Measurements from ENCODE around the gene C19orf53. TPM values are rescaled to one million over a fixed set of nuclear protein-coding genes. Genes with fewer than 3 reads are reported as not detected.

The C19orf53 gene
- total and polyA plus RNA-seq, 9 of the 15 experiments (the other 6 are each of a cell fraction or from before 2014, with no cell fraction given) = 98.5 to 441 (median 164) TPM

DNA sequence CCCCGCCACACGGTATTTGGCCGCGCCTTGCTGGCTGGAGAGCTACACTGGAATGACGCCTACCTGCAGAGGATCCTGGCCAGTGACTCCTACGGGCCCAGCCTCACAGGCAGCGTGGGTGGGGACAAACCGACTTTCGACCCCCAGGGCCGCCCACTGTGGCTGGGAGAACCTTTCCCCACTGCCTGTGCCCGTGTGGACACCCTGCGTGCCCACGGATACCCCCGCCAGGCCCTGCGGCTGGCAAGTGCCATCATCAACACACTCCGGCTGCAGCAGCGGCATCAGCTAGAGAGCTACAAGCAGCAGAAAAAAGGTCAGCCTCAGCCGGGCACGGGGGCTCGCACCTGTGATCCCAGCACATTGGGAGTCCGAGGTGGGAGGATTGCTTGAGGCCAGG lies 40.3 kb downstream of the C19orf53 start:
- in situ Hi-C loops (cut with MboI) = no loop called here
- Histone ChIP-seq H3K9me1 (ENCODE audit: control insufficient read depth, insufficient read depth, low read length) (no peaks in the 10 kb centered on the region), H3K9me3 (replicated peaks; ENCODE audit: control insufficient read depth, insufficient read depth, low read depth, low read length) (no peaks in the 10 kb centered on the region), H3K9ac (ENCODE audit: insufficient read depth in 1 of 2, low read depth in 2 of 2, low read length in 2 of 2) (peak overlapping the region in 1 of 2 experiments; percentile 26; a peak in 1 of 4 replicates), H3K27ac (ENCODE audit: extremely low read depth, low read depth, low read length) (no peak overlapping the region), H2AFZ (ENCODE audit: low read depth, low read length) (no peak overlapping the region), H3K4me1 (replicated peaks in 1 of 2; ENCODE audit: control insufficient read depth in 2 of 2, insufficient read depth in 2 of 2, low read length in 2 of 2) (peaks cover 3 to 37% of the 10 kb centered on the region in 2 experiments; a peak in 3 of 5 replicates), H4K20me1 (replicated peaks; ENCODE audit: control insufficient read depth, insufficient read depth, low read length) (no peaks in the 10 kb centered on the region), H3K79me2 (ENCODE audit: control insufficient read depth, insufficient read depth, low read length) (no peaks in the 10 kb centered on the region), H3K27me3 (ENCODE audit: control insufficient read depth in 2 of 2, insufficient read depth in 2 of 2, low read length in 2 of 2) (no peaks in the 10 kb centered on the region), H3K4me3 (no peak overlapping the region), H3K36me3 (ENCODE audit: control insufficient read depth, insufficient read depth, low read length) (no peaks in the 10 kb centered on the region), H3K4me2 (ENCODE audit: insufficient read depth, low read length) (no peak overlapping the region)
- CTCF ChIA-PET (ENCODE audit: low intra/inter-chr PET ratio) = no interaction called here
- no peak for FAIRE-seq
- no peak for DNase-seq (ENCODE audit: extremely low read depth in 1 of 4, low spot score in 3 of 4)
- POLR2A ChIA-PET = interaction anchor here (0.6 to 0.9 kb wide), 4 partner anchors 11 to 701 kb away, joined by 3 read pairs; no protein-coding TSS in a partner anchor
- TF ChIP-seq TEAD1 (CRISPR knock-in tag; IDR thresholded peaks at IDR 0.05) (no peak), LCOR (CRISPR knock-in tag; IDR thresholded peaks at IDR 0.05) (no peak), POLR2G (IDR thresholded peaks at IDR 0.05; ENCODE audit: low read depth, low read length) (peak; percentile 43; the same call in 1 of the 2 replicates), RBFOX2 (IDR thresholded peaks at IDR 0.05; ENCODE audit: low read depth, low read length) (peak; percentile 25; the same call in 1 of the 2 replicates), ETV5 (CRISPR knock-in tag; IDR thresholded peaks at IDR 0.05; ENCODE audit: low read depth) (no peak), ZNF586 (CRISPR knock-in tag; conservative IDR thresholded peaks at IDR 0.05) (no peak)
- TF ChIP-seq, protein P1, sequence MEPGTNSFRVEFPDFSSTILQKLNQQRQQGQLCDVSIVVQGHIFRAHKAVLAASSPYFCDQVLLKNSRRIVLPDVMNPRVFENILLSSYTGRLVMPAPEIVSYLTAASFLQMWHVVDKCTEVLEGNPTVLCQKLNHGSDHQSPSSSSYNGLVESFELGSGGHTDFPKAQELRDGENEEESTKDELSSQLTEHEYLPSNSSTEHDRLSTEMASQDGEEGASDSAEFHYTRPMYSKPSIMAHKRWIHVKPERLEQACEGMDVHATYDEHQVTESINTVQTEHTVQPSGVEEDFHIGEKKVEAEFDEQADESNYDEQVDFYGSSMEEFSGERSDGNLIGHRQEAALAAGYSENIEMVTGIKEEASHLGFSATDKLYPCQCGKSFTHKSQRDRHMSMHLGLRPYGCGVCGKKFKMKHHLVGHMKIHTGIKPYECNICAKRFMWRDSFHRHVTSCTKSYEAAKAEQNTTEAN (CRISPR knock-in tag; IDR thresholded peaks at IDR 0.05) = no peak
- 77% methylated on average over 21 of the region's 21 CpGs for WGBS (ENCODE audit: insufficient coverage, low coverage, missing lambda C conversion rate)
- intact Hi-C loops (cut with micrococcal nuclease) = no loop called here
- no peak for ATAC-seq
- BruUV-seq (replicated peaks) = no TSS peak

All from K562 (cell line).